Liver (tissue), 9 donors: ENCODE results near the gene ANTXR1. TPM values are rescaled to one million over a fixed set of nuclear protein-coding genes. Genes with fewer than 3 reads are reported as not detected.
A peak's percentile ranks its signal among the peaks of the same experiment; 100 is the strongest.

Experiments
- DNase-seq: peaks from one replicate; pipeline ENCODE4 v3.0.0-alpha.2; 2017; ENCODE audit warnings: low spot score
- H3K27ac ChIP-seq, 2 donors: one replicate each; pipeline ENCODE4 v1.7.0; 2013; ENCODE audit warnings: inconsistent platforms in 2 of 2, low read length in 2 of 2, control low read depth in 1 of 2, low read depth in 1 of 2, mild to moderate bottlenecking in 1 of 2
- H3K27me3 ChIP-seq, 4 donors: one replicate each; pipeline versions ENCODE4 v1.6.1 to v1.7.0; 2013; ENCODE audit warnings: low read length in 3 of 4, inconsistent platforms in 1 of 4, mild to moderate bottlenecking in 1 of 4, moderate library complexity in 1 of 4; ENCODE audit not compliant: control insufficient read depth in 4 of 4, insufficient read depth in 4 of 4
- H3K36me3 ChIP-seq, 4 donors: one replicate each; pipeline versions ENCODE4 v1.6.1 to v1.7.0; 2013; ENCODE audit warnings: low read length in 3 of 4, mild to moderate bottlenecking in 3 of 4, low read depth in 1 of 4, moderate library complexity in 1 of 4; ENCODE audit not compliant: control insufficient read depth in 4 of 4, insufficient read depth in 3 of 4
- H3K4me1 ChIP-seq, 4 donors: one replicate each; pipeline versions ENCODE4 v1.6.1 to v1.7.0; 2013; ENCODE audit warnings: low read length in 3 of 4, mild to moderate bottlenecking in 3 of 4, moderate library complexity in 1 of 4; ENCODE audit not compliant: control insufficient read depth in 4 of 4, insufficient read depth in 4 of 4
- H3K4me3 ChIP-seq, 3 donors: one replicate each; pipeline versions ENCODE4 v1.6.1 to v1.7.0; 2013; ENCODE audit warnings: low read length in 3 of 3, control low read depth in 1 of 3, low read depth in 1 of 3, mild to moderate bottlenecking in 1 of 3
- H3K9ac ChIP-seq, 2 donors: one replicate each; pipeline ENCODE4 v1.7.0; 2013; ENCODE audit warnings: low read length in 2 of 2, mild to moderate bottlenecking in 2 of 2, moderate library complexity in 2 of 2, control low read depth in 1 of 2, low read depth in 1 of 2
- H3K9me3 ChIP-seq, 4 donors: one replicate each; pipeline versions ENCODE4 v1.6.1 to v1.7.0; 2013; ENCODE audit warnings: low read length in 3 of 4; ENCODE audit not compliant: control insufficient read depth in 4 of 4
- ATF3 ChIP-seq: IDR thresholded peaks from 2 replicates; pipeline ENCODE4 v1.6.1; 2016; ENCODE audit warnings: antibody characterized with exemption
- CTCF ChIP-seq: fragments of 150-350 bp; IDR thresholded peaks from 2 replicates; pipeline ENCODE4 v1.5.1; 2017; ENCODE audit warnings: improper control_type of control experiment, low read depth, low read length; ENCODE audit not compliant: missing input control
- EGR1 ChIP-seq, 2 donors: IDR thresholded peaks; 2 replicates each; pipeline ENCODE4 v1.6.1; 2016 to 2018; ENCODE audit warnings: antibody characterized with exemption in 2 of 2, low read depth in 2 of 2
- FOXA1 ChIP-seq: IDR thresholded peaks from 2 replicates; pipeline ENCODE4 v1.6.1; 2016; ENCODE audit warnings: antibody characterized with exemption
- FOXA2 ChIP-seq: IDR thresholded peaks from 2 replicates; pipeline ENCODE4 v1.6.1; 2016; ENCODE audit warnings: antibody characterized with exemption
- HNF4G ChIP-seq: IDR thresholded peaks from 2 replicates; pipeline ENCODE4 v1.6.1; 2016; ENCODE audit warnings: antibody characterized with exemption
- NR2F2 ChIP-seq: IDR thresholded peaks from 2 replicates; pipeline ENCODE4 v1.6.1; 2016; ENCODE audit warnings: antibody characterized with exemption
- RAD21 ChIP-seq, 2 donors: IDR thresholded peaks; 2 replicates each; pipeline ENCODE4 v1.6.1; 2016; ENCODE audit warnings: antibody characterized with exemption in 2 of 2, mild to moderate bottlenecking in 2 of 2
- RXRA ChIP-seq, 2 donors: IDR thresholded peaks; 2 replicates each; pipeline ENCODE4 v1.6.1; 2017 to 2018; ENCODE audit warnings: antibody characterized with exemption in 2 of 2, mild to moderate bottlenecking in 1 of 2
- TAF1 ChIP-seq: conservative IDR thresholded peaks from 2 replicates; pipeline ENCODE4 v1.6.1; 2016; ENCODE audit warnings: antibody characterized with exemption, mild to moderate bottlenecking
- YY1 ChIP-seq: IDR thresholded peaks from 2 replicates; pipeline ENCODE4 v1.6.1; 2016; ENCODE audit warnings: antibody characterized with exemption, mild to moderate bottlenecking
- WGBS: extraction: QIAGEN DNeasy Blood & Tissue Kit; methylation state at CpG from one replicate; pipeline ENCODE4 v1.1.7; 2013; 5-methylcytosine and 5-hydroxymethylcytosine counted together
- polyA plus RNA-seq, 2 donors: library from polyadenylated mRNA; stranded (reverse) in 1 of 2; unstranded in 1 of 2; fragments of 200-250 nt in 1 of 2; fragments of >200 nt in 1 of 2; fragmentation: Nextera tagmentation in 1 of 2; extraction: Ambion mirVana in 1 of 2; gene quantifications; one replicate each; pipeline versions ENCODE4 v1.2.1 to v1.2.3, GENCODE V29; 2013 to 2015
- total RNA-seq, 2 donors: library from RNA; depleted of rRNA; stranded (reverse); fragments of >200 nt; gene quantifications; one replicate each; pipeline ENCODE4 v1.2.3, GENCODE V29; 2014
- donor health status: healthy.
- donor health status: healthy.
- donor health status: healthy.
- donor health status: healthy.
- donor health status: healthy.

The ANTXR1 gene
- total and polyA plus RNA-seq, 4 donors: 0.60 to 3.6 (median 1.8) TPM

GRCh38 chr2:69154106-69154505 is 141.1 kb downstream of the ANTXR1 start:
- H3K9me3 ChIP-seq: peaks cover 0 to 2% (median 0%) of the 10 kb centered on the region in 4 donors
- peak in 1 of 2 donors; percentile 14 for TF ChIP-seq RXRA (IDR thresholded peaks at IDR 0.05)
- peak; percentile 54 for TF ChIP-seq NR2F2
- no peak for TF ChIP-seq CTCF
- no peak for TF ChIP-seq HNF4G
- no peak for TF ChIP-seq YY1
- no peak for TF ChIP-seq FOXA1
- H3K27me3 ChIP-seq: no peaks in the 10 kb centered on the region
- no peak overlapping the region for H3K9ac ChIP-seq
- no peaks in the 10 kb centered on the region for H3K36me3 ChIP-seq
- 65% methylated on average over 2 of the region's 2 CpGs for WGBS
- H3K4me3 ChIP-seq: no peak overlapping the region
- no peaks in the 10 kb centered on the region for H3K4me1 ChIP-seq
- H3K27ac ChIP-seq: no peak overlapping the region
- DNase-seq: no peak

GRCh38 chr2:69156624-69157023 is 143.6 kb downstream of the ANTXR1 start:
- Histone ChIP-seq H3K27ac (no peak overlapping the region), H3K9ac (no peak overlapping the region), H3K4me3 (no peak overlapping the region), H3K36me3 (no peaks in the 10 kb centered on the region), H3K9me3 (peaks cover 0 to 2% (median 0%) of the 10 kb centered on the region in 4 donors), H3K4me1 (no peaks in the 10 kb centered on the region), H3K27me3 (no peaks in the 10 kb centered on the region)
- TF ChIP-seq FOXA1: no peak
- TF ChIP-seq ATF3: no peak
- no peak for TF ChIP-seq EGR1 (IDR thresholded peaks at IDR 0.05; ENCODE audit: low read depth in 2 of 2)
- 84% methylated on average over 10 of the region's 10 CpGs for WGBS
- DNase-seq: no peak

- DNase-seq: no peak
- H3K27ac ChIP-seq: no peak overlapping the region
- no peak overlapping the region for H3K4me3 ChIP-seq
- no peak for TF ChIP-seq YY1
- TF ChIP-seq NR2F2: no peak
- TF ChIP-seq RXRA (IDR thresholded peaks at IDR 0.05): no peak
- no peak for TF ChIP-seq EGR1 (IDR thresholded peaks at IDR 0.05; ENCODE audit: low read depth in 2 of 2)
- no peak for TF ChIP-seq FOXA2
- TF ChIP-seq ATF3: no peak
- no peak for TF ChIP-seq TAF1
- peaks cover 0 to 2% (median 0%) of the 10 kb centered on the region in 4 donors for H3K9me3 ChIP-seq
- 79% methylated on average over 3 of the region's 3 CpGs for WGBS
- H3K36me3 ChIP-seq: no peaks in the 10 kb centered on the region
- no peak overlapping the region for H3K9ac ChIP-seq
- H3K4me1 ChIP-seq: no peaks in the 10 kb centered on the region
- H3K27me3 ChIP-seq: no peaks in the 10 kb centered on the region
Measured at GRCh38 chr2:69157441-69157840, 144.5 kb downstream of the ANTXR1 start.

- Histone ChIP-seq H3K27me3 (no peaks in the 10 kb centered on the region), H3K27ac (no peak overlapping the region), H3K4me1 (no peaks in the 10 kb centered on the region), H3K4me3 (no peak overlapping the region), H3K9ac (no peak overlapping the region), H3K36me3 (no peaks in the 10 kb centered on the region), H3K9me3 (no peaks in the 10 kb centered on the region)
- TF ChIP-seq EGR1 (IDR thresholded peaks at IDR 0.05; ENCODE audit: low read depth in 2 of 2): no peak
- peak; percentile 33 for TF ChIP-seq CTCF
- TF ChIP-seq RAD21 (IDR thresholded peaks at IDR 0.05): peak; percentile 49 to 74
- no peak for DNase-seq
- 79% methylated on average over 6 of the region's 6 CpGs for WGBS
Measured at GRCh38 chr2:69159986-69160385, 147.0 kb downstream of the ANTXR1 start.
